Body of pancreas (tissue), 4 donors: ENCODE data around the gene PDZD4. TPM values are rescaled to one million over a fixed set of nuclear protein-coding genes. Genes with fewer than 3 reads are reported as not detected.

Experiments
- ATAC-seq: fragments of 150-250 bp; one replicate; pipeline ENCODE4 v1.9.1; 2016
- DNase-seq, 4 donors: peaks; one replicate each; pipeline ENCODE4 v3.0.0-alpha.2; 2019
- H3K27ac ChIP-seq, 4 donors: fragments of 200-600 bp; sonication (generic); 1 replicate in 3 of 4; 2 replicates in 1 of 4; pipeline versions ENCODE4 v1.5.1 to v1.6.1; 2016 to 2019; ENCODE audit warnings: mild to moderate bottlenecking in 1 of 4, mixed read lengths in 1 of 4, moderate library complexity in 1 of 4
- H3K27me3 ChIP-seq, 2 donors: fragments of 200-600 bp; sonication (generic); one replicate each; pipeline ENCODE4 v1.6.0; 2016; ENCODE audit warnings: mild to moderate bottlenecking in 1 of 2
- H3K36me3 ChIP-seq, 2 donors: fragments of 200-600 bp; sonication (generic); replicated peaks in 1 of 2; 2 replicates each; pipeline ENCODE4 v1.5.1; 2016; ENCODE audit warnings: low read depth in 2 of 2; ENCODE audit not compliant: insufficient read depth in 1 of 2
- H3K4me1 ChIP-seq: fragments of 200-600 bp; sonication (generic); one replicate; pipeline ENCODE4 v1.6.0; 2016
- H3K4me3 ChIP-seq, 2 donors: fragments of 200-600 bp; sonication (generic); 1 replicate in 1 of 2; 2 replicates in 1 of 2; pipeline ENCODE4 v1.5.1; 2016 to 2019
- H3K9me3 ChIP-seq, 3 donors: fragments of 200-600 bp; sonication (generic); 1 replicate in 2 of 3; 2 replicates in 1 of 3; pipeline ENCODE4 v1.5.1; 2016
- POLR2A ChIP-seq, 3 donors: fragments of 450-650 bp; IDR thresholded peaks; one replicate each; pipeline ENCODE4 v1.6.1; 2016; ENCODE audit warnings: antibody characterized with exemption in 3 of 3, mild to moderate bottlenecking in 2 of 3
- WGBS, 2 donors: methylation state at CpG; one replicate each; pipeline ENCODE4 v1.1.5; 2017; 5-methylcytosine and 5-hydroxymethylcytosine counted together
- intact Hi-C: fragments of 100-400 bp; cut with DNase I; formaldehyde crosslinking; loops from one replicate; pipeline ENCODE4 v1.15.1; 2023
- total RNA-seq, 2 donors: library from RNA; depleted of rRNA; stranded (reverse); fragments of >200 nt; gene quantifications; one replicate each; pipeline ENCODE4 v1.1.0, GENCODE V29; 2016
- TF ChIP-seq, protein P1 (sequence below), 7 experiments: fragments of 450-650 bp in 4 of 7; fragments of 200-600 bp in 3 of 7; sonication (generic) in 3 of 7; IDR thresholded peaks; one replicate each; pipeline ENCODE4 v1.5.1; 2016 to 2019; ENCODE audit warnings: antibody characterized with exemption in 7 of 7

The PDZD4 gene
- total RNA-seq, 2 donors from 2014 or later, result 1.6 to 2.6 TPM

DNA sequence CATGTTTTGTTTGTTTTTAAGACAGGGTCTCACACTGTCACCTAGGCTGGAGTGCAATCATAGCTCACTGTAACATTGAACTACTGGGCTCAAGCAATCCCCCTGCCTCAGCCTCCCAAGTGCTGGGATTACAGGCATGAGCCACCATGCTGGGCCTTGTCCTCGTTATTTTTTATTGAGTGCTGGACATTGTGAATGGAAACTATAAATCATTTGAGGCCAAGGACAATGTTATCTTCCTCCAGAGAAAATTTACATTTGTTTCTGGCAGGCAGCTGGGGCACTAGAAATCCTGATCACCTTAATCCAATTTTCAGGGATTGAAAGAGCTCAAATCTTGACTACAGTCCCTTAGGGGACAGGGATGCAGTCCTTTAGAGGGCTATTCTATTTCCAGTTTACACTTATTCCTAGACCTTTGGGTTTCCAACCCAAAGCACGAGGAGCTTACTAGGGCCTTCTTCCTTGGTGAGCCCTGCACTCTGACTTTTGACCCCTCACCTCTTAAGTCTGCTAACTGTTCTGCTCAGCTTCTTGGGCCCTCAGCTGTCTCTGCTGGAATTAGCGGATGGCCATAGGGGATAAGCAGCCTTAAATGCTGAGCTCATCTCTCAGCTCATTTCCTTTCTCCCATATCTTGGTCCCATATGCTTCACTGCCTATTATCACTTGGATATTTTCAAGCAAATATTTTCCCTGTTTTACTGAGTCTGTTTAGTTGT, 23.0 kb upstream of the PDZD4 start:
- intact Hi-C loops, result no loop called here
- DNase-seq (no peak), ATAC-seq (no peak)
- H3K4me1 ChIP-seq, result no peaks in the 10 kb centered on the region
- H3K9me3 ChIP-seq, result no peaks in the 10 kb centered on the region
- no peak for TF ChIP-seq POLR2A (IDR thresholded peaks at IDR 0.05)
- TF ChIP-seq, protein P1, sequence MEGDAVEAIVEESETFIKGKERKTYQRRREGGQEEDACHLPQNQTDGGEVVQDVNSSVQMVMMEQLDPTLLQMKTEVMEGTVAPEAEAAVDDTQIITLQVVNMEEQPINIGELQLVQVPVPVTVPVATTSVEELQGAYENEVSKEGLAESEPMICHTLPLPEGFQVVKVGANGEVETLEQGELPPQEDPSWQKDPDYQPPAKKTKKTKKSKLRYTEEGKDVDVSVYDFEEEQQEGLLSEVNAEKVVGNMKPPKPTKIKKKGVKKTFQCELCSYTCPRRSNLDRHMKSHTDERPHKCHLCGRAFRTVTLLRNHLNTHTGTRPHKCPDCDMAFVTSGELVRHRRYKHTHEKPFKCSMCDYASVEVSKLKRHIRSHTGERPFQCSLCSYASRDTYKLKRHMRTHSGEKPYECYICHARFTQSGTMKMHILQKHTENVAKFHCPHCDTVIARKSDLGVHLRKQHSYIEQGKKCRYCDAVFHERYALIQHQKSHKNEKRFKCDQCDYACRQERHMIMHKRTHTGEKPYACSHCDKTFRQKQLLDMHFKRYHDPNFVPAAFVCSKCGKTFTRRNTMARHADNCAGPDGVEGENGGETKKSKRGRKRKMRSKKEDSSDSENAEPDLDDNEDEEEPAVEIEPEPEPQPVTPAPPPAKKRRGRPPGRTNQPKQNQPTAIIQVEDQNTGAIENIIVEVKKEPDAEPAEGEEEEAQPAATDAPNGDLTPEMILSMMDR (IDR thresholded peaks at IDR 0.05), result no peak
- no peak overlapping the region for H3K4me3 ChIP-seq
- H3K27ac ChIP-seq, result no peak overlapping the region
- H3K36me3 ChIP-seq, result no peaks in the 10 kb centered on the region
- WGBS, 2 donors, result 41 to 57% methylated on average over 2 to 3 of the region's 3 CpGs
- H3K27me3 ChIP-seq, result no peaks in the 10 kb centered on the region

DNA sequence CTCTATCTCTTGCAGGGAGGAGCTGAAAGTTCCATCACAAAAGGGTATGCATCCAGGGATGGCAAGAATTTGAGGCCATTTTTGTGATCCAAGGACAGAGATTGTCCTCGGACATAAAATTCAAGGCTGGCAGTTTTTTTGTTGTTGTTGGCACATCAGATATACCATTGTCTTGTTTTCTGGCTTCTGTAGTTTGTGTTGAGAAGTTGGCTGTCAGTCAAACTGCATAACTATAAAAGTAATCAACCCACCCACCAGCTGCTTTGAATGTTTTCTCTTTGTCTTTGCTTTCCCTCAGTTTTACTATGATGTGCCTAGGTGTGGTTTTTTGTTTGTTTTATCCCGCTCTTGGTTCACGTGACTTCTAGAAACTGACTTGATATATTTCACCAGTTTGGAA, 21.6 kb upstream of the PDZD4 start:
- no peaks in the 10 kb centered on the region for H3K4me1 ChIP-seq
- WGBS, 2 donors, result 63% methylated on average over 3 of the region's 3 CpGs
- intact Hi-C loops, result no loop called here
- TF ChIP-seq, protein P1 (IDR thresholded peaks at IDR 0.05), result no peak
- TF ChIP-seq POLR2A (IDR thresholded peaks at IDR 0.05), result no peak
- DNase-seq, result no peak
- no peak overlapping the region for H3K4me3 ChIP-seq
- no peak overlapping the region for H3K27ac ChIP-seq
- ATAC-seq, result no peak
- H3K36me3 ChIP-seq, result no peaks in the 10 kb centered on the region
- H3K27me3 ChIP-seq, result no peaks in the 10 kb centered on the region
- H3K9me3 ChIP-seq, result no peaks in the 10 kb centered on the region

DNA sequence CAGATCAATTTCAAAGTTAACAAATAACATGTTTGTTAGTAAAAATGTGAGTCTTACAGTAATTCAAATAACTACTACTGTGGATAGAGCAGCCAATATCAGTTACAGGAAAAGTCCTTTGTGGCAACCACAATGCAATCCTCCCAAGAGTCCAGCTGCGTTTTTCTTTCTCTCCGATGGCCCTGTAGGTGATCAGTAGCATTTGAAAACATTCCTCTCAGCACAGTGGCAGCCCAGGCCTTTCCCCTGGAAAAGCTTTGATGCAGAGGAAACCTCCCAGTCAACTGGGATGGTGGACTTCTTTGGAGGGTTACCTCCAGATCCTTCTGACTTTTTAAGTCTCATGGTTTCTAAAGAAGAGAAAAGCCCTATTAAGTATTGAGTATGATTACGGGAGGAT, 18.0 kb upstream of the PDZD4 start:
- TF ChIP-seq, protein P1 (IDR thresholded peaks at IDR 0.05), result no peak
- no peak for TF ChIP-seq POLR2A (IDR thresholded peaks at IDR 0.05)
- Histone ChIP-seq H3K27me3 (no peaks in the 10 kb centered on the region), H3K27ac (no peak overlapping the region), H3K36me3 (no peaks in the 10 kb centered on the region), H3K4me1 (no peaks in the 10 kb centered on the region), H3K4me3 (no peak overlapping the region), H3K9me3 (no peaks in the 10 kb centered on the region)
- intact Hi-C loops, result no loop called here
- WGBS, 2 donors, result 63 to 65% methylated on average over 3 of the region's 3 CpGs
- DNase-seq (no peak), ATAC-seq (no peak)

DNA sequence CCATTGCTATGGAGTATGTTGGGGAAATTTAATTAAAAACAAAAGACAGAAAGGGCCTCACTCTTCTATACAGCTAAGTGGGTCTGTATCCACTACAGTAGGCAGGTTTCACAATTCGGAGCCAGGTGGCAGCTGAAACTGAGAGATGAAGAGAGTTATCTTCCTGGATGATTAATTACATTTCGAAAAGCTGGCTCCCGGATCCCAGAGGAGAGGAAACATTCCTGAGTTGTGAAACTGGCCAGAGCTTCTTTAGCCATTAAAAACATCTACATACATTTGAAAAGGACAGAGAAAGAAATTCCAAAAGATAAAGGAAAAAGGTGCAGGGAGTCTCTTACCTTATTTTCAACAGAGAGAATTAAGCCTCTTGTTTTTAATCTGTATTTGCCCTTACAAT, 15.5 kb upstream of the PDZD4 start:
- H3K27me3 ChIP-seq, result no peaks in the 10 kb centered on the region
- ATAC-seq, result no peak
- H3K4me3 ChIP-seq, result no peak overlapping the region
- no peaks in the 10 kb centered on the region for H3K9me3 ChIP-seq
- 0 to 4% methylated on average over 3 of the region's 3 CpGs for WGBS, 2 donors
- no peak for TF ChIP-seq POLR2A (IDR thresholded peaks at IDR 0.05)
- TF ChIP-seq, protein P1 (IDR thresholded peaks at IDR 0.05), result no peak
- no peaks in the 10 kb centered on the region for H3K36me3 ChIP-seq
- H3K4me1 ChIP-seq, result no peaks in the 10 kb centered on the region
- intact Hi-C loops, result no loop called here
- H3K27ac ChIP-seq, result no peak overlapping the region
- DNase-seq, result no peak

DNA sequence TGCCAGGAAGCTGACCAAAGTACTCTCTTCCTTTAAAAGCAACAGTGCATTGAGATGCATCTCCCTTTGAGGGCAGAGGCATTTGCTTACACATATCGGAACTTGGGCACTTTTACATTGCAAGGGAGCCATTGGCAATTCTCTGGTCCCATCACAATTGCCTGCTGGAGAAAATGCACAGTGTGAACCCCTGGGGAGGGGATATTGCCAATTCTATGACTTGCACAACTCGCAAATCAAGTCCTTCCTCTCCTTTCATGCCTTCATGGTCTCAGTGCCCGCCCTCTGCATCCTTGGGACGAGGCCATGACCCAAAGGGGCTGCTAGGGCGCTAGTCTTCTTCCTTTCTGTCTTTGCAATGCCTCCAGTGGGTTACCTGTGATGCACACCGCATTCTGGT, 14.9 kb upstream of the PDZD4 start:
- Histone ChIP-seq H3K27me3 (no peaks in the 10 kb centered on the region), H3K4me1 (no peaks in the 10 kb centered on the region), H3K36me3 (no peaks in the 10 kb centered on the region), H3K27ac (no peak overlapping the region), H3K4me3 (no peak overlapping the region), H3K9me3 (no peaks in the 10 kb centered on the region)
- DNase-seq (no peak), ATAC-seq (no peak)
- intact Hi-C loops, result no loop called here
- WGBS, 2 donors, result 27 to 51% methylated on average over 5 to 6 of the region's 6 CpGs
- no peak for TF ChIP-seq POLR2A (IDR thresholded peaks at IDR 0.05)
- TF ChIP-seq, protein P1 (IDR thresholded peaks at IDR 0.05), result no peak
